ENCODE results near the gene KIRREL3. TPM values are rescaled to one million over a fixed set of nuclear protein-coding genes. Genes with fewer than 3 reads are reported as not detected.

The KIRREL3 gene
- total RNA-seq, 1 experiment from 2014 or later, result 0.06 TPM

DNA sequence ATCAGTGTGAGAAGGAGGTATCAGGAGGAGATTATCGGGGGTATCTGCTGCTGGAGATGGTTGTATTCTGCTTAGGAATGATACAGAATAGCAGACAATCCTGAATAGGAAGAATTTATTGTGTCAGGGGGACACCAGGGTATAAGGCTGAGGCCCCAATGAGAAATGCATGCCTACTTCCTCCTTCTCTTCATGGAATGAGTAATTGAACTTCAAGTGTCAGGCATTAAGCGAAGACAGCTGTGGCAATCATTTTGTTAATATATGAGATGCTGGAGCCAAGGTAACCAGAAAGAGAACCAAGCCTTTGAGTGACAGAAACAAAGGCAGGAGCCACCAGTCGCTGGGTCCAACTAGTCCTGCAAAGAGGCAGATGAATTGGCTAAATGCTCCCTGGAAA, 49.1 kb downstream of the KIRREL3 start:
- H3K27ac ChIP-seq, result no peak overlapping the region
- H3K9me3 ChIP-seq (replicated peaks), result no peaks in the 10 kb centered on the region
- no peak overlapping the region for H3K4me3 ChIP-seq
- no peaks in the 10 kb centered on the region for H3K4me1 ChIP-seq
- no peaks in the 10 kb centered on the region for H3K27me3 ChIP-seq
- H3K36me3 ChIP-seq, result no peaks in the 10 kb centered on the region
- no peak for DNase-seq

DNA sequence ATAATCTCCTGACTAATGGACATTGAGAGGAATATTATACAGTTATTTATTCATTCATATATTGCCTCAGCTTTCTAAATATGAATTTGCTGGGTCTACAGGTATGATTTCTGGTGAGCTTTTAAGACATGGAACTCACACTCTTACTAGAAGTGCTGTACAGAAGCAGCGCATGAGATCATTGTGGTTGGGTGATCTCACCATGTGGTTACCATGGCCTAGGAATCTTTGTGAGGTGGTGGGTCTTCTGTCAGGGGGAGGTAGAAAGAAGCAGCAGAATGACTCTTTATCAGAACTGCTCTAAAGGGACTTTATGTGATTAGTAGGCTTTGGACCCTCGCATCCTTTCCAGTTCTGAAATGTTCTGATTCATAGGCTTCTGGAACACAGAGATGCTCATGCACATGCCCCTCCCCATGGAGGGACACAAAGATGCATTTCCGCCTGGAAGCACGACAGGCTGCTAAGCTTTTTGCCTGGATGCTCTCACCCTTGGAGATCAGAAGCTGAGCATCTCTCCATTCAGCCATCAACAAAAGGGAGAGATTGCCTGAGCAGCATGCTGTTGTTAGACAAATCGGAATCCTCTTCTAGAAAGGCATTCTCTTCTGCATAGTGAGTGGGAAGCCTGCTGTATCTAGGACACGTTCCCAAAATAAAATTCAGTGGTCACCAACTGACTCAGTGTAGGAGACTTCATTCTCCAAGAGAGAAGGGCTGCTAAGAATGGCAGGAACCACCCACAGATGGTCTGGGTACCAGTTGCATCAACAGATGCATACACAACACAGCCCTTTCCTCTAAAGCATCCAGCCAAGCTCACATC, 51.3 kb downstream of the KIRREL3 start:
- H3K27ac ChIP-seq, result no peak overlapping the region
- no peaks in the 10 kb centered on the region for H3K4me1 ChIP-seq

DNA sequence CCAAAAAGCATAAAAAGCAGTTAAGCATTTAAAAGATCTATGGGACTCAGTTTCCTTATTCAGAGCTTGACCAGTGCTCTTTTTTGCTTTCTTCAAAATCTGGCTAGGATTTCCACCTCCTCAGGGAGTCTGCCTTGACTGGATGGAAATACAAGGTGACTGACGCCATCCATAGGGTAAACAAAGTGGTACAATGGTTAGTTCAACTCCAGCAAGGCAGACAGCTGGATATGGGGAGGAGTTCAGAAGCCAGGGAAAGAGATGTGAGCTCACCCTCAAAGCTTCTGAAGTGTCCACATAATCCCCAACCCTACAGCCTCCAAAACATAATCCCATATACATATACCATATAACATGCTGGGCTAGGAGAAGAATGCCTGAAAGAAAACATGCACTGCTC, 52.0 kb downstream of the KIRREL3 start:
- peak in 1 of 2 experiments; percentile 6 for DNase-seq
- Histone ChIP-seq H3K27me3 (no peaks in the 10 kb centered on the region), H3K4me1 (no peaks in the 10 kb centered on the region), H3K4me3 (no peak overlapping the region), H3K27ac (no peak overlapping the region), H3K36me3 (no peaks in the 10 kb centered on the region), H3K9me3 (replicated peaks) (no peaks in the 10 kb centered on the region)

More for the DNA sequence above, 51.3 kb downstream of the KIRREL3 start:
- H3K36me3 ChIP-seq, result no peaks in the 10 kb centered on the region
- no peaks in the 10 kb centered on the region for H3K27me3 ChIP-seq
- no peaks in the 10 kb centered on the region for H3K9me3 ChIP-seq (replicated peaks)
- peak; percentile 14 to 20 for DNase-seq
- H3K4me3 ChIP-seq, result no peak overlapping the region

DNA sequence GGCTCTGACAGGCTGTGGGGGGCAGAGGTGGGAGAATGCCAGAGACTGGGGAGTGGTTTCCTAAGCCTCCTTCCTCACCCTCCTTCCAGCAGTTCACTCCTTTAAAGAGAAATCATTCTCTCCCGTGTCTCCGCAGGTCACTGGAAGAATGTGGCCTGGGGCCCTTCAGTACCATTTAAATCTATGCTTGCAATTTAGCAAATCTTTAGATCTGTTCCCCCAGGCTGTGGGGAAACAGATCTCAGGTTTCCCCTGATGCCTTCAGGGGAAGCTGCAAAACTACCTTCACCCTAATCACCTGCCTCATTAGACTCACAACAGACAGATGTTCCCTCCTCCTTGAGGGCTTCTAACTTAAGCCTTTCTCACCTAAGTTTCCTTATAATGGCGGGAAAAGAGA, 55.3 kb downstream of the KIRREL3 start:
- Histone ChIP-seq H3K9me3 (replicated peaks) (no peaks in the 10 kb centered on the region), H3K27me3 (no peaks in the 10 kb centered on the region), H3K36me3 (no peaks in the 10 kb centered on the region), H3K4me1 (no peaks in the 10 kb centered on the region), H3K4me3 (no peak overlapping the region), H3K27ac (no peak overlapping the region)
- no peak for DNase-seq

DNA sequence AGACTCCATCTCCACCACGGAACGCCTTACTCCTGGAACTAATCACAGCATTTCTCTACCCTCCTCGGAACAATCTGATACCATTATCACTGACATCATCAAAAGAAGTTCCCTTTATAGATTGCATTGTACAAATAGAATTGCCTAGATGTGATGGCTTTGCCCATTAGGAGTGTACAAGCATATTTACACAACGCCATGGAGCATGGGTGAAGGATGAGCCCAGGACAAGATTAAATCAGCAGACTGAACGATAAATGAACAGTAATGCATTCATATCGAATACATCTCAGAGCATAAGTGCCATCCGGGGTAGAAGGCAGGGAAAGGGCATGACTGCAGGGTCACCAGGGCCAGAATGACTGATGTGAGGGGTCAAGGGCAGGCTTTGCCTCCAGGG, 57.3 kb downstream of the KIRREL3 start:
- no peaks in the 10 kb centered on the region for H3K36me3 ChIP-seq
- no peak for DNase-seq

DNA sequence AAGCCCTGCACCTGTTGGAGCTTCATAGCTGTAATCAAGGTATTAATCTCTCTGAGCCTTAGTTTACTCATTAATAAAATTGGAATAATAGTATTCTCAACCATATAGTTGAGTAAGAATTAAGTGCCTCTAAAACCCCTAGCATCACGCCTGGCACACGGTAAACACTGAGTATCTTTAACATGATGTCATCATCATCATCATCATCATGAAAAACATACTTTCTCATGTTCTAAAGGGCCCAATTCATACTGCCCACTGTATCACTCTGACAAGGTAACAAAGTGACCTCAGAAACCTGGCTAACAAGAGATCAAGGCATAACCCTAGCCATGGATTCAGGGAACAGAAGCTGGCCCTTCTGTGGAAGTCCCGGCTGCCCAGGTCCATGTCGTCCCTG, 58.4 kb downstream of the KIRREL3 start:
- Histone ChIP-seq H3K27ac (no peak overlapping the region), H3K27me3 (no peaks in the 10 kb centered on the region), H3K4me1 (no peaks in the 10 kb centered on the region), H3K36me3 (no peaks in the 10 kb centered on the region), H3K4me3 (no peak overlapping the region), H3K9me3 (replicated peaks) (no peaks in the 10 kb centered on the region)
- DNase-seq, result no peak

More for the DNA sequence above, 57.3 kb downstream of the KIRREL3 start:
- H3K4me3 ChIP-seq, result no peak overlapping the region
- no peaks in the 10 kb centered on the region for H3K4me1 ChIP-seq
- H3K9me3 ChIP-seq (replicated peaks), result no peaks in the 10 kb centered on the region
- H3K27me3 ChIP-seq, result no peaks in the 10 kb centered on the region
- no peak overlapping the region for H3K27ac ChIP-seq

DNA sequence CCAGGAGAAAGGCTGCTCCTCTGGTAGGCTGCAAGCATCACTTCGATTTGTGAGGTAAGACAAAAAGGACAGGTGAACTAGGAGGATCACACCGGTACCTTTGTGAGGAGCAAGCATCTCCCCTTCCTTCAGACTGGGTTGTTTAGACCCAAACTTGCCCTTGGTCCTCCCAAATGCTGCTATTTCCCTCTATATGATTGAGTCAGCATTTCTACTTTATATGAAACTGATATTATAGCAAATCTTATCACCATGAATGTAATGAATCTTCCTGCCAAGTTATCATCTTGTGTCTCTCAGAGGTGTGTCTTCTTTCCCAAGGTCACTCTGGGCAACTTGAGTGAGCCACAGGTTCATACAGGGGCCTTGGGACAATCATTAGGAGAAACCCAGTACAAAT, 61.0 kb downstream of the KIRREL3 start:
- no peaks in the 10 kb centered on the region for H3K9me3 ChIP-seq (replicated peaks)
- no peak overlapping the region for H3K27ac ChIP-seq
- DNase-seq, result no peak
- no peaks in the 10 kb centered on the region for H3K36me3 ChIP-seq
- H3K4me3 ChIP-seq, result no peak overlapping the region
- H3K4me1 ChIP-seq, result no peaks in the 10 kb centered on the region
- H3K27me3 ChIP-seq, result no peaks in the 10 kb centered on the region

DNA sequence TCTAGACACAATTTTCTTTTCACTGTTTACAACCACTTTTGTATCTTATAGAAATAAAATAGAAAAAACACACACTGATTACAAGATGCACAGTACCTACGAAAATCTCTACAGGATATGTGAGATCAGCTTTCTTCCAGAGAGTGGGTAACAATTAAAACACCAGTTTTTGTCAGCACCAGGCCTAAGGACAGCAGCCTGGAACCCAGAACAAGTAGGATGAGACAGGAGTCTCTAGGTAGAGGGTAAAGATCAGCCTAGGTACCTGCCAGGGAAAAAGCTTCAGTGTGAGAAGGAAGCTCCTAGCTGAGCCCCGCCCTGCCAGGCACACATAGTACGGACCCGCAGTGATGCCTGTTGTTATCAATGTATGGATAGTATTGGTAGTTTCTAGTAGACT, 61.9 kb downstream of the KIRREL3 start:
- H3K36me3 ChIP-seq, result no peaks in the 10 kb centered on the region
- H3K9me3 ChIP-seq (replicated peaks), result no peaks in the 10 kb centered on the region
- H3K27ac ChIP-seq, result no peak overlapping the region
- no peaks in the 10 kb centered on the region for H3K4me1 ChIP-seq
- H3K27me3 ChIP-seq, result no peaks in the 10 kb centered on the region
- DNase-seq, result no peak
- no peak overlapping the region for H3K4me3 ChIP-seq

DNA sequence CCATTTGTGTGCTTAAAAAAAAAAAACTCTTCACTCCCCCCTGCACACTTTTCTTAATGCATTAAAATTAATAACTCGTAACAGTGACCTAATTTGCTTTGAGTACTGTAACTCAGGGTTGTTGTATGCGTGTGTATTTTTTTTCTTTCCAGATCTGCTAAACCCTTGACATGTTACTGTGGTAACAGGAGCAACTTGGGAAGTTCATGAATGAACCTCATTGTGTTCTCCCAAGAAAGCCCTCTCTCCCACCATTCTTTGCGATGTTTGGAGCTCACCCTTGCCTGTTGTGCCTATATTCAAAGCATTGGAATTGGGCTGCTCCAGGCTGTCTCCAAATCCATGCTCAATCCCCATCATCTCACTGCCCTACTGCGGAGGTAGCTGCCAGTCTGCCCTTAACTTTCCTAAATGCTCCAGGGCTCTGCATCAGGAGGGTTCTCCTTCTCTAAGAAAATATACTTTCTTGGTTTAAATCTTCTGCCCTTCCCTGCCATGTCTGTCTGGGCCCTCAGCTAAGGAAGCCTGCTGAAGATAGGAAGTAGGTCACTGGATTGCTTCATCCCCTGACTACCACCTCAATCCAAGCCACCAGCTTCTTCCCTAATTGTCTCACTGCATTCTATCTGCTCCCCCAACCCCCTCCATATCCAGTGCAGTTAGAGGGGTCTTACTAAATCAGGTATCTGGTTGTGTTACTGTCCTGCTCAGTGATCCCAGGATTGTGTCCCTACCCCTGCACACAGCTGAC, 70.3 kb downstream of the KIRREL3 start:
- DNase-seq, result no peak
- H3K4me1 ChIP-seq, result no peaks in the 10 kb centered on the region
- no peak overlapping the region for H3K4me3 ChIP-seq
- H3K9me3 ChIP-seq (replicated peaks), result no peaks in the 10 kb centered on the region
- H3K27me3 ChIP-seq, result no peaks in the 10 kb centered on the region
- H3K36me3 ChIP-seq, result no peaks in the 10 kb centered on the region
- H3K27ac ChIP-seq, result no peak overlapping the region

DNA sequence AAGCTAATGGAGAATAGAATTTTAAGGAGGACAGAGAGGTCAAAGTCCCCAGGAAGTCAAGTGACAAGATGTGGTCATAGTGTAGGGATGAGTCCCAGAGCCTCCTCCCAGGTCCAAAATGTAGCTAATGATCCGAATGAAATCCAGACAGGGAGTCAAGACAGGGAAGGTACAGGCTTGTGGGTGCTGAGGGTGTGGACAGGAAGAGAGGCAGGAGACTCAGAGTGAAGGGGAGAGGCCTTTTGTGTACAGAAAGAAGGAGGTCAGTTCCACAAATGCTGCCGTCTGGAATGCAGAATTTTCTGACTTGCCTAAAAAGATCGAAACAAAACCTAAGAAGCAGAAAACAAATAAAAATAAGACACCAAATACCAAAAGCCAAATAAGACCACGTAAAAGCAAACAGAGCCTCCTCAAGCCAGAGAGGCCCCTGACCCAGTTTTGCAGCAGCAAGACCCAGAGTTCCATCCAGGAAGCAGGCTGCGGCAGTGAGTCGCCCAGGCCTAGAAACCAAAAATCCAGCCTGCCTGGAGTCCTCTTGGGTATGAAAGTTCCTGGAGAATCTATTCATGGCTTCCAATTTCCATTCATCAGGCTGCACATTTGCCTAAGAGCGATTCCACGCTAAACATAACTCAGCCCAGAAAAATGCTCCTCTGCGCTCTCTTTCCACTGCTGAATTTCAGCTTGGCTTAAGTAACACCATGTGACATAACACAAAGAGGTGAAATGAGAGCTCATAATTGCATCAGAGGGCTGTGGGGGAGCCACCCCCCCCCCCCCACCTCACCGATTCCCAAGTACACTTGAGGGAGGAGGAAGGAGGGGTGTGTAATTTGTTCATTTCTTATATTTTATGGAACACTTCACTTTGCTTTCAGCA, 71.2 kb downstream of the KIRREL3 start:
- no peaks in the 10 kb centered on the region for H3K36me3 ChIP-seq
- no peak for DNase-seq
- H3K27ac ChIP-seq, result no peak overlapping the region
- no peaks in the 10 kb centered on the region for H3K4me1 ChIP-seq
- H3K27me3 ChIP-seq, result no peaks in the 10 kb centered on the region
- no peak overlapping the region for H3K4me3 ChIP-seq
- no peaks in the 10 kb centered on the region for H3K9me3 ChIP-seq (replicated peaks)

DNA sequence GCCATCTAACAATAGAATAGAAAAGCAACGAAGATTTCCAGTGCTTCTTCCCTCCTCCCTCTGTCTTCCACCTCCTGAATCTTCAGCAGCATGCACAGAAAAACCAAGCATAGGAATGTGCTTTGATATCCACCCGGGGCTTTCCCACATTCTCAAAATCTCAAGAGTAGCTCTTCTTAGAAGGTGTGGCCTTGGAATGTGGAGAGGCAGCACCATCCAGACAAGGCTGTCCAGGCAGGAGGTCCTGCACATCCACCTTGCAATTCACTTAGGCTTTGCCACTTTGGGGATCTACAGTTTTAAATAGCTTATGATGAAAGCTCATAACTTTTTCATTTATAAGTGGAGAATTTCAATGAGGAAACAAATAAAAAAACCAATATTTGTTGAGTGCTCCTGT, 72.9 kb downstream of the KIRREL3 start:
- H3K9me3 ChIP-seq (replicated peaks), result no peaks in the 10 kb centered on the region
- H3K36me3 ChIP-seq, result no peaks in the 10 kb centered on the region
- H3K27ac ChIP-seq, result no peak overlapping the region
- no peak overlapping the region for H3K4me3 ChIP-seq
- no peak for DNase-seq
- no peaks in the 10 kb centered on the region for H3K4me1 ChIP-seq
- H3K27me3 ChIP-seq, result no peaks in the 10 kb centered on the region

DNA sequence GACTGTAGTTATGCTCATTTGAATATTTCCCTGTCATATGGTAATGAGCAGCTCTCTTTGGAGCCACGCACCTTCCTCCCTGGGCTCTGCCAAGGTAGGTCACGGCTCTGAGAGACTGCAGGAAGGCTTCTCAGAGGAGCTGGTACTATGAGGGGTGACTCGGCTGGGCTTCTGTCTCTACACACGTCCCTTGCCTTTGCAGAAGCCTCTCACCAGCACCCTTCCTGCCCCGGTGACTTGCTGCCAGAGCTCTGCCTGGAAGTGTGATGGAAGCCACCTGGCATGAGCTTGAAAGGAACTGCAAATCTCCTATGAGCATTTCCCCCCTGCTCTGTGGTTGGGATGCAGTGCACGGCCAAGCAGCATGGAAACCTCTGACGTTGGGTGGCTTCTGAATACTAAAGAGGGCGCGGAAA, 74.2 kb downstream of the KIRREL3 start:
- no peaks in the 10 kb centered on the region for H3K36me3 ChIP-seq
- H3K27ac ChIP-seq, result no peak overlapping the region
- no peaks in the 10 kb centered on the region for H3K4me1 ChIP-seq
- DNase-seq, result no peak
- H3K27me3 ChIP-seq, result no peaks in the 10 kb centered on the region
- no peaks in the 10 kb centered on the region for H3K9me3 ChIP-seq (replicated peaks)
- no peak overlapping the region for H3K4me3 ChIP-seq

DNA sequence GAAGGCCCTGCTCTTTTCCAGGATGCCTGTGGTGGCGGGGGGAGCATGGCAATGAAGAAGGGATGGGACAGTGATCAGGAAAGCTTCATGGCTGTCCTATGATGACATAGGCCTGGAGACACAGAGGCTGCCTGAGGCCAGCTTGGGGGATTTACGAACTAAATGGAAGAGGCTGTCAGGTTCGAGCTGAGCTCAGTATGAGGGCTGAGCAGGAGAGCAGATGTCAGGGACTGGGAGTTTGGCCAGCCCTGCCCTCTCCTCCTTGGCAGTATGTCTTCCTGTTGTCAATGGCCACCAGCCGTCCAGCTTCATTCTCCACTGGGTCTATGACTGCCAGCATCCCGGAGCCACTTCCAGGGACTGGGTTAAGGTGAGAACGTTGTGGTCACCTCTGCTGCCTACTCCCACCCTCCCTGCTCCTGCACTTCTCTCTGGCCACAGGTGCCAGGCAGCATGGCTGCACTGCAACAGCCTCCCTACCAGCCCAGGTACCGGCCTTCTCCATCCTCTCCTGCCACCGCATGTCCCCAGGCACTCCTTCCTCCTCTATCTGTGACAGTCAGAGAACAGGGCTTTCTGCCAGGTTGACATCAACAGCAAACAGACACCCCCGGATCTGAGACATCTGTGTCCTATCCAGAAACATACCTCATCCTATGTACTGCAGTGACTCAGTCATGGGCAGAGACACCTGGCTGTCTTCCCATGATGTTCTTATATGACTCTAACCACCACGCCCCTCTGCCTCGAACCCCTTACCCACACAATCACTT, 75.1 kb downstream of the KIRREL3 start:
- DNase-seq, result no peak
- no peaks in the 10 kb centered on the region for H3K4me1 ChIP-seq
- no peak overlapping the region for H3K27ac ChIP-seq
- H3K4me3 ChIP-seq, result no peak overlapping the region
- no peaks in the 10 kb centered on the region for H3K27me3 ChIP-seq
- no peaks in the 10 kb centered on the region for H3K36me3 ChIP-seq
- H3K9me3 ChIP-seq (replicated peaks), result no peaks in the 10 kb centered on the region

DNA sequence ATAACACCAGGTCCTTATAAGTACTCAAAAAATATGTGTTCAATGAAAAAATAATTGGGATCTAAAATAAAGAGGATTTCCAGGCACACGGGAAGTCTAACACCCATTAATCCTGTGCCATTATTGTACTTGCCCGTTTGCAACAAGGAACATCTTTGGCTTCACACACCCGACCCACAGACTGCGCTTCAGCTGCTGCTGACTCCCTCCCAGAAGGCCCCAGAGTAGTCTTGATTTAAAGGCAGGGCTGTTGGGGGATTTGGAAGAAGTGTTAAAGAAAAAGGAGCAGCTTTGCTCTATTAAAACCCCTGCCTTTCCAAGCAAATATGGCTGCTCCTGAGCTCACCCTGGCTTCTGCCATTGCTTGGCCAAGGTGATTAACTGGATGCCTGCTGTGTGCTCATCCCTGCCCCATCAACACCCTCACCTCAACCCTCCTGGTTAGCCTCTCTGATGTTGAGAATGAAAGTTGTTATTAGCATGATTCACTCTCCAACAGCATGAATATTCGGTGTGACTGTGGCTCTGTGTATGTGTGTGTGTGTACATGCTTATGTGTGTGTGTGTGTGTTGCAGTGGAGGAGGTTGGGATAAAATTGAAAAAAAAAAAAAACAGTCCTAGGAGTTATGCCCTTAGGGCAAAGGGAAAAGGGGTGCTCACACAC, 76.1 kb downstream of the KIRREL3 start:
- no peak overlapping the region for H3K27ac ChIP-seq
- no peaks in the 10 kb centered on the region for H3K36me3 ChIP-seq
- H3K4me3 ChIP-seq, result no peak overlapping the region
- DNase-seq, result no peak
- H3K27me3 ChIP-seq, result no peaks in the 10 kb centered on the region
- H3K9me3 ChIP-seq (replicated peaks), result no peaks in the 10 kb centered on the region
- no peaks in the 10 kb centered on the region for H3K4me1 ChIP-seq
